Astrocyte (in vitro differentiated cells and primary cell): Measurements from ENCODE around the gene PRR5. TPM values are rescaled to one million over a fixed set of nuclear protein-coding genes. Genes with fewer than 3 reads are reported as not detected.

Experiments used
- DNase-seq: peaks from one replicate; pipeline ENCODE4 v3.0.0-alpha.2; 2010; ENCODE audit warnings: low read depth
- FAIRE-seq: peaks from 2 replicates; lab custom pipeline; 2011; peaks lifted over from hg19 to GRCh38; lab: Jason Lieb, UNC
- H2AFZ ChIP-seq: 2 replicates; pipeline ENCODE4 v1.6.0; 2012; ENCODE audit warnings: low read depth, low read length, inconsistent platforms
- H3K27ac ChIP-seq: 2 replicates; pipeline ENCODE4 v1.5.1; 2011; ENCODE audit warnings: low read depth, low read length, inconsistent platforms
- H3K27me3 ChIP-seq: 2 replicates; pipeline ENCODE4 v1.6.0; 2011; ENCODE audit warnings: low read length, inconsistent platforms; ENCODE audit not compliant: insufficient read depth
- H3K36me3 ChIP-seq: 2 replicates; pipeline ENCODE4 v1.5.1; 2011; ENCODE audit warnings: low read length, inconsistent platforms; ENCODE audit not compliant: insufficient read depth
- H3K4me1 ChIP-seq: 2 replicates; pipeline ENCODE4 v1.5.1; 2011; ENCODE audit warnings: low read length, inconsistent platforms; ENCODE audit not compliant: insufficient read depth
- H3K4me2 ChIP-seq: 2 replicates; pipeline ENCODE4 v1.6.0; 2012; ENCODE audit warnings: low read length, inconsistent platforms
- H3K4me3 ChIP-seq: 2 replicates; pipeline ENCODE4 v1.5.1; 2011; ENCODE audit warnings: low read depth, mild to moderate bottlenecking, low read length, inconsistent platforms; ENCODE audit not compliant: insufficient read depth
- H3K79me2 ChIP-seq: 2 replicates; pipeline ENCODE4 v1.6.0; 2012; ENCODE audit warnings: mild to moderate bottlenecking, low read length, inconsistent platforms; ENCODE audit not compliant: insufficient read depth
- H3K9ac ChIP-seq: 2 replicates; pipeline ENCODE4 v1.6.0; 2012; ENCODE audit warnings: mild to moderate bottlenecking, low read length, inconsistent platforms
- H3K9me3 ChIP-seq: 2 replicates; pipeline ENCODE4 v1.5.1; 2012; ENCODE audit warnings: low read depth, mild to moderate bottlenecking, low read length, inconsistent platforms; ENCODE audit not compliant: insufficient read depth
- H4K20me1 ChIP-seq: 2 replicates; pipeline ENCODE4 v1.6.0; 2012; ENCODE audit warnings: low read length, inconsistent platforms; ENCODE audit not compliant: insufficient read depth
- H3K27ac Mint-ChIP-seq: one replicate; pipeline ENCODE4 v1.8.0; 2021; ENCODE audit warnings: mild to moderate bottlenecking, mixed read lengths; ENCODE audit not compliant: unreplicated experiment
- H3K27me3 Mint-ChIP-seq: one replicate; pipeline ENCODE4 v1.8.0; 2021; ENCODE audit warnings: low read depth, mixed read lengths; ENCODE audit not compliant: unreplicated experiment
- H3K36me3 Mint-ChIP-seq: one replicate; pipeline ENCODE4 v1.8.0; 2021; ENCODE audit warnings: low read depth, mixed read lengths; ENCODE audit not compliant: unreplicated experiment
- H3K4me1 Mint-ChIP-seq: one replicate; pipeline ENCODE4 v1.8.0; 2021; ENCODE audit warnings: low read depth, mixed read lengths; ENCODE audit not compliant: unreplicated experiment
- H3K4me3 Mint-ChIP-seq: one replicate; pipeline ENCODE4 v1.8.0; 2021; ENCODE audit warnings: mild to moderate bottlenecking, moderate library complexity, mixed read lengths; ENCODE audit not compliant: unreplicated experiment
- H3K9me3 Mint-ChIP-seq: one replicate; pipeline ENCODE4 v1.8.0; 2021; ENCODE audit warnings: mild to moderate bottlenecking, mixed read lengths; ENCODE audit not compliant: unreplicated experiment
- EZH2 ChIP-seq: IDR thresholded peaks from 2 replicates; pipeline ENCODE4 v1.6.1; 2012; ENCODE audit warnings: mild to moderate bottlenecking, low read length, inconsistent platforms; ENCODE audit not compliant: insufficient read depth
- total RNA-seq: library from RNA; stranded (reverse); gene quantifications from 2 replicates; pipeline ENCODE4 v1.2.1, GENCODE V29; 2021
- TF ChIP-seq, protein P1 (sequence below): IDR thresholded peaks from 2 replicates; pipeline ENCODE4 v1.5.1; 2011; ENCODE audit warnings: low read depth, mild to moderate bottlenecking, inconsistent platforms, low read length, moderate library complexity; ENCODE audit not compliant: insufficient read depth

The PRR5 gene
- total RNA-seq, 1 donor from 2014 or later = 23.6 TPM

DNA sequence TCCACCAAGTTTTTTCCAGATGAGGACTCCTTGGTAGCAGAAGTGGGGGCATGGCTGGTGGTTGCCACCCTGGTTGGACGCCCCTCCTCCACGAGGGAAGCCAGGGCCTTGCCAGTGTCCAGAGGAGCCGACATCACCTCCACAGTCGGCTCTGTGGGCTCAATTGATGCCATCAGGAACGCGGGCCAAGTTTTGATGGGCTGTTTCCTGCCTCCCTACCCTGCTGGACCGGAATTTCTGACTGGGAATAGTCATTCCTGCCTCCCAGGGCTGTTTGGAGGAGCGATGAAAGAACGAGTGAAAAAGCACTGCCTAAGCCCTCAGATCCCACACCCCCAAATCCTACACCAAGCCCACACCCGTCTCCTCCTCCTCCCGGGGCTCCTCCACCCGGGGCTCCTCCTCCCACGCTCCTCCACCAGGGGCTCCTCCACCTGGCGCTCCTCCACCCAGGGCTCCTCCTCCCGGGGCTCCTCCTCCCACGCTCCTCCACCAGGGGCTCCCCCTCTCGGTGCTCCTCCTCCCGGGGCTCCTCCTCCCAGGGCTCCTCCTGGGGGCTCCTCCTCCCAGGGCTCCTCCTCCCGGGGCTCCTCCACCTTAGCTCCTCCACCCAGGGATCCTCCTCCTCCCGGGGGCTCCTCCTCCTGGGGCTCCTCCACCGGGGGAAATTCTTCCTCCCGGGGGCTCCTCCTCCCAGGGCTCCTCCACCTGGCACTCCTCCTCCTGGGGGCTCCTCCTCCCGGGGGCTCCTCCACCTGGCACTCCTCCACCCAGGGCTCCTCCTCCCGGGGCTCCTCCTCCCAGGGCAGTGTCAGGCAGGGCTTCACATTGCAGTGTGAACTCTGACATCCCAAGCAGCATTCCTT lies 10.0 kb upstream of the PRR5 start:
- Histone ChIP-seq H3K27ac (no peak overlapping the region), H3K27me3 (no peaks in the 10 kb centered on the region), H3K4me1 (peaks cover 5% of the 10 kb centered on the region), H3K9me3 (no peaks in the 10 kb centered on the region), H3K4me2 (no peak overlapping the region), H2AFZ (no peak overlapping the region), H4K20me1 (no peaks in the 10 kb centered on the region), H3K9ac (no peak overlapping the region), H3K36me3 (no peaks in the 10 kb centered on the region), H3K79me2 (no peaks in the 10 kb centered on the region), H3K4me3 (no peak overlapping the region)
- Mint-ChIP-seq H3K27ac (no peak overlapping the region), H3K36me3 (no peaks in the 10 kb centered on the region), H3K27me3 (peaks cover 6% of the 10 kb centered on the region), H3K9me3 (no peaks in the 10 kb centered on the region), H3K4me3 (no peak overlapping the region), H3K4me1 (peaks cover 7% of the 10 kb centered on the region)
- DNase-seq = no peak
- FAIRE-seq = no peak
- TF ChIP-seq, protein P1, sequence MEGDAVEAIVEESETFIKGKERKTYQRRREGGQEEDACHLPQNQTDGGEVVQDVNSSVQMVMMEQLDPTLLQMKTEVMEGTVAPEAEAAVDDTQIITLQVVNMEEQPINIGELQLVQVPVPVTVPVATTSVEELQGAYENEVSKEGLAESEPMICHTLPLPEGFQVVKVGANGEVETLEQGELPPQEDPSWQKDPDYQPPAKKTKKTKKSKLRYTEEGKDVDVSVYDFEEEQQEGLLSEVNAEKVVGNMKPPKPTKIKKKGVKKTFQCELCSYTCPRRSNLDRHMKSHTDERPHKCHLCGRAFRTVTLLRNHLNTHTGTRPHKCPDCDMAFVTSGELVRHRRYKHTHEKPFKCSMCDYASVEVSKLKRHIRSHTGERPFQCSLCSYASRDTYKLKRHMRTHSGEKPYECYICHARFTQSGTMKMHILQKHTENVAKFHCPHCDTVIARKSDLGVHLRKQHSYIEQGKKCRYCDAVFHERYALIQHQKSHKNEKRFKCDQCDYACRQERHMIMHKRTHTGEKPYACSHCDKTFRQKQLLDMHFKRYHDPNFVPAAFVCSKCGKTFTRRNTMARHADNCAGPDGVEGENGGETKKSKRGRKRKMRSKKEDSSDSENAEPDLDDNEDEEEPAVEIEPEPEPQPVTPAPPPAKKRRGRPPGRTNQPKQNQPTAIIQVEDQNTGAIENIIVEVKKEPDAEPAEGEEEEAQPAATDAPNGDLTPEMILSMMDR = no peak
- TF ChIP-seq EZH2 = no peak

DNA sequence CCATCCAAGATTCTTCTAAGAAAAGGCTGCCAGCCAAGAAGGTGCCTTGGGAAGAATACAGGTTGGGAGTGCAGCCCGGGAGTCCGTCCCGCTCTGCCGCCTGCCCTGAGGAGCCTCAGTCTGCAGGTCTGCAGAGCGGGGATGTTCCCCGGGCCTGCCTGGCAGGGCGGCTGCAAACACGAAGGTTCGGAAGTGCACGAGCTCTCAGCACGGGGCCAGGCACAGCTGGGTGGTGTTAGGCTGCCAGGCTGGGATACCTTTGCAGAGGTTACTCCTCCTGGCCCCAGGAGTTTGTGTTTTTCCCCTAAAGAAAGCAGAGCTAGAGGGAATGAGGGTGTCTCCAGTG lies 9.4 kb upstream of the PRR5 start:
- Mint-ChIP-seq H3K27ac (no peak overlapping the region), H3K4me1 (peaks cover 7% of the 10 kb centered on the region), H3K36me3 (no peaks in the 10 kb centered on the region), H3K27me3 (peaks cover 6% of the 10 kb centered on the region), H3K9me3 (no peaks in the 10 kb centered on the region), H3K4me3 (no peak overlapping the region)
- H3K4me1 ChIP-seq = peaks cover 7% of the 10 kb centered on the region
- FAIRE-seq = no peak
- TF ChIP-seq EZH2 = no peak
- TF ChIP-seq, protein P1 = no peak
- no peaks in the 10 kb centered on the region for H3K79me2 ChIP-seq
- DNase-seq = no peak
- H3K4me3 ChIP-seq = no peak overlapping the region
- H4K20me1 ChIP-seq = no peaks in the 10 kb centered on the region
- no peak overlapping the region for H2AFZ ChIP-seq
- no peaks in the 10 kb centered on the region for H3K9me3 ChIP-seq
- H3K9ac ChIP-seq = no peak overlapping the region
- H3K27me3 ChIP-seq = no peaks in the 10 kb centered on the region
- no peaks in the 10 kb centered on the region for H3K36me3 ChIP-seq
- no peak overlapping the region for H3K4me2 ChIP-seq
- no peak overlapping the region for H3K27ac ChIP-seq

DNA sequence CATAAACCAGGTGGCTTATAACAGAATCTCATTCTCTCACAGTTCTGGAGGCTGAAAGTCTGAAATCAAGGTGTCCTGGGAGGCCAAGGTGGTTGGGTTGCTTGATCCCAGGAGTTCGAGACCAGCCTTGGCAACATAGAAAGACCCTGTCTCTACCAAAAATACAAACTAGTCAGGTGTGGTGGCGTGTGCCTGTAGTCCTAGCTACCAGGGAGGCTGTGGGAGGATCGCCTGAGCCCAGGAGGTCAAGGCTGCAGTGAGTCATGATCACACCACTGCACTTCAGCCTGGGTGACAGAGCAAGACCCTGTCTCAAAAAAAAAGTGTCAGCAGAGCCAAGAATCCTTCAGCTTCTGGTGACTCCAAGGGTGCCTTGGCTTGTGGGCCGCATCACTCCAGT lies 8.9 kb upstream of the PRR5 start:
- H3K4me3 Mint-ChIP-seq = no peak overlapping the region
- H3K4me1 ChIP-seq = peaks cover 12% of the 10 kb centered on the region
- H3K27me3 Mint-ChIP-seq = peaks cover 6% of the 10 kb centered on the region
- no peak overlapping the region for H3K27ac Mint-ChIP-seq
- no peaks in the 10 kb centered on the region for H3K27me3 ChIP-seq
- no peak for TF ChIP-seq EZH2
- TF ChIP-seq, protein P1 = no peak
- no peaks in the 10 kb centered on the region for H3K79me2 ChIP-seq
- no peaks in the 10 kb centered on the region for H4K20me1 ChIP-seq
- no peaks in the 10 kb centered on the region for H3K36me3 ChIP-seq
- no peak overlapping the region for H3K4me3 ChIP-seq
- H3K36me3 Mint-ChIP-seq = no peaks in the 10 kb centered on the region
- H3K9ac ChIP-seq = no peak overlapping the region
- H3K4me1 Mint-ChIP-seq = peaks cover 10% of the 10 kb centered on the region
- H2AFZ ChIP-seq = no peak overlapping the region
- no peak overlapping the region for H3K4me2 ChIP-seq
- H3K27ac ChIP-seq = no peak overlapping the region
- no peak for FAIRE-seq
- no peaks in the 10 kb centered on the region for H3K9me3 Mint-ChIP-seq
- DNase-seq = no peak
- H3K9me3 ChIP-seq = no peaks in the 10 kb centered on the region
